SK-N-SH treated with all-trans-retinoic acid at 6 μM for 48 hours (cell line): Measurements from ENCODE around the gene PPP3CA.

Experiments used
- ATAC-seq: fragments of 200-7000 bp; cut with Tn5 transposase; 3 replicates; pipeline ENCODE4 v1.9.1; 2020; ENCODE audit warnings: mild to moderate bottlenecking, moderate library complexity
- ARNTL ChIP-seq: fragments of 450-650 bp; formaldehyde crosslinking; IDR thresholded peaks from 2 replicates; pipeline ENCODE4 v1.5.0; 2020; ENCODE audit warnings: low read depth, mild to moderate bottlenecking, moderate library complexity, borderline replicate concordance
- BACH2 ChIP-seq: fragments of 250-450 bp; sonication (Bioruptor Pico); IDR thresholded peaks from 2 replicates; pipeline ENCODE4 v1.9.0; 2021; ENCODE audit warnings: mild to moderate bottlenecking, borderline replicate concordance
- CREB5 ChIP-seq: fragments of 250-450 bp; sonication (Bioruptor Pico); IDR thresholded peaks from 2 replicates; pipeline ENCODE4 v1.5.1; 2020; ENCODE audit warnings: low read depth, mild to moderate bottlenecking, moderate library complexity
- CSRNP3 ChIP-seq: fragments of 250-450 bp; sonication (Bioruptor Pico); IDR thresholded peaks from 2 replicates; pipeline ENCODE4 v1.5.1; 2021; ENCODE audit warnings: mild to moderate bottlenecking, moderate library complexity
- ESRRG ChIP-seq: fragments of 250-450 bp; sonication (Bioruptor Pico); IDR thresholded peaks from 2 replicates; pipeline ENCODE4 v1.6.1; 2021; ENCODE audit warnings: mild to moderate bottlenecking
- GLIS3 ChIP-seq: fragments of 250-450 bp; sonication (Bioruptor Pico); IDR thresholded peaks from 2 replicates; pipeline ENCODE4 v1.5.0; 2020; ENCODE audit warnings: mild to moderate bottlenecking, moderate library complexity
- ISL1 ChIP-seq: fragments of 250-450 bp; sonication (Bioruptor Pico); IDR thresholded peaks from 2 replicates; pipeline ENCODE4 v2.1.2; 2022; ENCODE audit warnings: mild to moderate bottlenecking, moderate library complexity
- OSR1 ChIP-seq: fragments of 250-450 bp; sonication (Bioruptor Pico); IDR thresholded peaks from 2 replicates; pipeline ENCODE4 v1.8.0; 2022; ENCODE audit warnings: moderate library complexity, mild to moderate bottlenecking, inconsistent platforms
- PATZ1 ChIP-seq: fragments of 250-450 bp; sonication (Bioruptor Pico); IDR thresholded peaks from 2 replicates; pipeline ENCODE4 v1.8.0; 2020; ENCODE audit warnings: mild to moderate bottlenecking, moderate library complexity, borderline replicate concordance
- POU6F1 ChIP-seq: fragments of 250-450 bp; sonication (Bioruptor Pico); IDR thresholded peaks from 2 replicates; pipeline ENCODE4 v1.8.0; 2021; ENCODE audit warnings: low read depth, mild to moderate bottlenecking, moderate library complexity, borderline replicate concordance
- PPARA ChIP-seq: fragments of 250-450 bp; sonication (Bioruptor Pico); IDR thresholded peaks from 2 replicates; pipeline ENCODE4 v1.5.0; 2020; ENCODE audit warnings: mild to moderate bottlenecking, borderline replicate concordance
- RARB ChIP-seq: fragments of 250-450 bp; sonication (Bioruptor Pico); IDR thresholded peaks from 2 replicates; pipeline ENCODE4 v1.8.0; 2021; ENCODE audit warnings: mild to moderate bottlenecking, moderate library complexity
- SNAI2 ChIP-seq: fragments of 250-450 bp; sonication (Bioruptor Pico); IDR thresholded peaks from 2 replicates; pipeline ENCODE4 v1.5.0; 2020; ENCODE audit warnings: mild to moderate bottlenecking, moderate library complexity
- TCF4 ChIP-seq: fragments of 250-450 bp; sonication (Bioruptor Pico); IDR thresholded peaks from 2 replicates; pipeline ENCODE4 v1.8.0; 2021; ENCODE audit warnings: mild to moderate bottlenecking, moderate library complexity, borderline replicate concordance
- TOX ChIP-seq: fragments of 250-450 bp; sonication (Bioruptor Pico); IDR thresholded peaks from 2 replicates; pipeline ENCODE4 v1.8.0; 2021; ENCODE audit warnings: mild to moderate bottlenecking, moderate library complexity, borderline replicate concordance
- ZC3H10 ChIP-seq: fragments of 250-450 bp; sonication (Bioruptor Pico); IDR thresholded peaks from 2 replicates; pipeline ENCODE4 v1.5.1; 2021; ENCODE audit warnings: mild to moderate bottlenecking, moderate library complexity
- ZFP3 ChIP-seq: fragments of 250-450 bp; sonication (Bioruptor Pico); IDR thresholded peaks from 2 replicates; pipeline ENCODE4 v1.5.0; 2020; ENCODE audit warnings: mild to moderate bottlenecking, moderate library complexity
- ZNF565 ChIP-seq: fragments of 450-650 bp; formaldehyde crosslinking; conservative IDR thresholded peaks from 2 replicates; pipeline ENCODE4 v1.5.0; 2020; ENCODE audit warnings: low read depth, mild to moderate bottlenecking, moderate library complexity
- ZNF70 ChIP-seq: fragments of 450-650 bp; formaldehyde crosslinking; IDR thresholded peaks from 2 replicates; pipeline ENCODE4 v1.5.0; 2020; ENCODE audit warnings: mild to moderate bottlenecking, moderate library complexity

PPP3CA gene

GRCh38 chr4:101068115-101068514 lies 279.2 kb downstream of the PPP3CA start (continued):
- no peak for TF ChIP-seq PATZ1 (CRISPR knock-in tag)
- no peak for TF ChIP-seq RARB
- no peak for TF ChIP-seq CREB5 (CRISPR knock-in tag)

GRCh38 chr4:101067383-101067782 lies 279.9 kb downstream of the PPP3CA start:
- no peak for TF ChIP-seq ZC3H10
- no peak for TF ChIP-seq GLIS3 (CRISPR knock-in tag)
- no peak for TF ChIP-seq PPARA (CRISPR knock-in tag)
- no peak for TF ChIP-seq PATZ1 (CRISPR knock-in tag)
- TF ChIP-seq ZNF565 (CRISPR knock-in tag), result no peak
- TF ChIP-seq TCF4 (CRISPR knock-in tag), result no peak
- no peak for TF ChIP-seq TOX (CRISPR knock-in tag)
- ATAC-seq, result no peak

- no peak for ATAC-seq
- TF ChIP-seq ISL1 (no peak), ARNTL (CRISPR knock-in tag) (no peak), ZFP3 (CRISPR knock-in tag) (no peak), ESRRG (CRISPR knock-in tag) (no peak), PPARA (CRISPR knock-in tag) (no peak)
Measured at GRCh38 chr4:101066626-101067170, 280.6 kb downstream of the PPP3CA start.

- ATAC-seq, result no peak
- TF ChIP-seq ARNTL (CRISPR knock-in tag) (no peak), TOX (CRISPR knock-in tag) (no peak), BACH2 (CRISPR knock-in tag) (no peak), ESRRG (CRISPR knock-in tag) (no peak), RARB (no peak), OSR1 (CRISPR knock-in tag) (no peak), POU6F1 (CRISPR knock-in tag) (no peak), ISL1 (no peak), ZC3H10 (no peak), ZFP3 (CRISPR knock-in tag) (no peak), CSRNP3 (CRISPR knock-in tag) (no peak), ZNF70 (no peak), SNAI2 (CRISPR knock-in tag) (no peak)
Measured at GRCh38 chr4:101065935-101066485, 281.3 kb downstream of the PPP3CA start.
